ENCODE data around the gene PTPDC1.

- TF ChIP-seq POLR2A (IDR thresholded peaks at IDR 0.05; ENCODE audit: low read length) (no peak), GATA1 (IDR thresholded peaks at IDR 0.05; ENCODE audit: low read depth, low read length) (no peak)
These were observed 55.6 kb downstream of the PTPDC1 start for GRCh38 chr9:94139672-94140417.
